GM21360 (cell line): ENCODE results near the gene OTUD3.
"Not testable (repeated sequence)": the region's sequence is repeated elsewhere in the genome, so short reads cannot be mapped to it uniquely, and the experiment has no call there.

Experiments used
- ATAC-seq: cut with Tn5 transposase; IDR thresholded peaks from one replicate; pipeline ENCODE4 v1.9.1; 2021; ENCODE audit warnings: mild to moderate bottlenecking, moderate library complexity; ENCODE audit not compliant: unreplicated experiment

OTUD3 gene

GRCh38 chr1:19882111-19883071 is at the start of gene OTUD3:
OTUD3 (plus strand) TSS chr1:19882395; CDS start chr1:19882514, 119 bp downstream.
- ATAC-seq, result peak; percentile 90

- ATAC-seq, result no peak
Observed at GRCh38 chr1:19835578-19835977, 46.6 kb upstream of the OTUD3 start.

GRCh38 chr1:19837866-19838265 is 44.3 kb upstream of the OTUD3 start:
- ATAC-seq, result no peak

- ATAC-seq, result no peak
Observed at GRCh38 chr1:19840228-19840627, 42.0 kb upstream of the OTUD3 start.

GRCh38 chr1:19844731-19845495 is 37.3 kb upstream of the OTUD3 start:
- no peak for ATAC-seq

- ATAC-seq, result no peak
Observed at GRCh38 chr1:19845555-19845954, 36.6 kb upstream of the OTUD3 start.

GRCh38 chr1:19846338-19846737 is 35.9 kb upstream of the OTUD3 start:
- no peak for ATAC-seq

- ATAC-seq, result not testable (repeated sequence)
Observed at GRCh38 chr1:19847334-19847733, 34.9 kb upstream of the OTUD3 start.

GRCh38 chr1:19849307-19849706 is 32.9 kb upstream of the OTUD3 start:
- not testable (repeated sequence) for ATAC-seq

- no peak for ATAC-seq
Observed at GRCh38 chr1:19850214-19850613, 32.0 kb upstream of the OTUD3 start.

- ATAC-seq, result no peak
Observed at GRCh38 chr1:19852036-19852435, 30.2 kb upstream of the OTUD3 start.

- no peak for ATAC-seq
Observed at GRCh38 chr1:19854866-19855265, 27.3 kb upstream of the OTUD3 start.

GRCh38 chr1:19858893-19859292 is 23.3 kb upstream of the OTUD3 start:
- ATAC-seq, result no peak

GRCh38 chr1:19859876-19860275 is 22.3 kb upstream of the OTUD3 start:
- no peak for ATAC-seq

- no peak for ATAC-seq
Observed at GRCh38 chr1:19860418-19860817, 21.8 kb upstream of the OTUD3 start.

GRCh38 chr1:19861034-19861433 is 21.2 kb upstream of the OTUD3 start:
- ATAC-seq, result no peak

GRCh38 chr1:19861842-19862530 is 20.2 kb upstream of the OTUD3 start:
- ATAC-seq, result no peak

GRCh38 chr1:19862944-19863343 is 19.3 kb upstream of the OTUD3 start:
- no peak for ATAC-seq

- ATAC-seq, result no peak
Observed at GRCh38 chr1:19864570-19865160, 17.5 kb upstream of the OTUD3 start.

GRCh38 chr1:19866029-19866428 is 16.2 kb upstream of the OTUD3 start:
- no peak for ATAC-seq

GRCh38 chr1:19866758-19867157 is 15.4 kb upstream of the OTUD3 start:
- no peak for ATAC-seq
